HepG2 (cell line): ENCODE results near the gene FOXR1. TPM values are rescaled to one million over a fixed set of nuclear protein-coding genes. Genes with fewer than 3 reads are reported as not detected.

Experiments used
- CENPX ChIP-seq: sonication (generic); formaldehyde crosslinking; IDR thresholded peaks from 2 replicates; pipeline ENCODE4 v1.9.0; 2021; ENCODE audit warnings: mild to moderate bottlenecking, missing genetic modification reagents, moderate library complexity
- CREM ChIP-seq, 2 experiments: sonication (generic) in 1 of 2; formaldehyde crosslinking in 1 of 2; IDR thresholded peaks; 2 replicates each; pipeline versions ENCODE4 v1.4.0 to v1.6.1; 2016 to 2020; ENCODE audit warnings: antibody characterized with exemption in 1 of 2, mild to moderate bottlenecking in 1 of 2, missing genetic modification reagents in 1 of 2
- DR1 ChIP-seq: sonication (generic); formaldehyde crosslinking; IDR thresholded peaks from 2 replicates; pipeline ENCODE4 v1.8.0; 2021; ENCODE audit warnings: mild to moderate bottlenecking, missing genetic modification reagents, inconsistent platforms
- ELF3 ChIP-seq: IDR thresholded peaks from 2 replicates; pipeline ENCODE4 v1.6.1; 2016; ENCODE audit warnings: missing genetic modification reagents, missing compliant biosample characterization
- KMT2A ChIP-seq: sonication (generic); formaldehyde crosslinking; IDR thresholded peaks from 2 replicates; pipeline ENCODE4 v1.4.0; 2020; ENCODE audit warnings: missing genetic modification reagents
- MXI1 ChIP-seq: IDR thresholded peaks from 3 replicates; pipeline ENCODE4 v1.6.1; 2012; ENCODE audit warnings: low read depth, low read length, inconsistent platforms, borderline replicate concordance
- NCOA2 ChIP-seq: sonication (generic); formaldehyde crosslinking; IDR thresholded peaks from 2 replicates; pipeline ENCODE4 v1.8.0; 2022; ENCODE audit warnings: inconsistent platforms
- PATZ1 ChIP-seq: sonication (generic); formaldehyde crosslinking; IDR thresholded peaks from 2 replicates; pipeline ENCODE4 v1.4.0; 2020; ENCODE audit warnings: missing genetic modification reagents
- POLR2AphosphoS2 ChIP-seq: IDR thresholded peaks from 2 replicates; pipeline ENCODE4 v1.6.1; 2011; ENCODE audit warnings: low read depth, low read length, improper control_type of control experiment
- POLR2AphosphoS5 ChIP-seq: IDR thresholded peaks from 2 replicates; pipeline ENCODE4 v1.6.1; 2012; ENCODE audit warnings: low read depth, low read length
- PRMT3 ChIP-seq: sonication (generic); formaldehyde crosslinking; IDR thresholded peaks from 2 replicates; pipeline ENCODE4 v1.8.1; 2022; ENCODE audit warnings: low read depth, mild to moderate bottlenecking, moderate library complexity, missing genetic modification reagents, borderline replicate concordance
- RAD51 ChIP-seq: fragments of 450-650 bp; IDR thresholded peaks from 2 replicates; pipeline ENCODE4 v1.6.1; 2016; ENCODE audit warnings: borderline replicate concordance
- RBAK ChIP-seq: sonication (generic); formaldehyde crosslinking; IDR thresholded peaks from 2 replicates; pipeline ENCODE4 v1.5.1; 2020; ENCODE audit warnings: mild to moderate bottlenecking, missing genetic modification reagents
- RFXAP ChIP-seq: sonication (generic); formaldehyde crosslinking; IDR thresholded peaks from 2 replicates; pipeline ENCODE4 v1.4.0; 2020; ENCODE audit warnings: missing genetic modification reagents, borderline replicate concordance
- RNF2 ChIP-seq: fragments of 450-650 bp; conservative IDR thresholded peaks from 2 replicates; pipeline ENCODE4 v1.6.1; 2016; ENCODE audit warnings: low read depth
- SIN3A ChIP-seq: IDR thresholded peaks from 2 replicates; pipeline ENCODE4 v1.6.1; 2011; ENCODE audit warnings: low read depth, mild to moderate bottlenecking, control low read depth, low read length, borderline replicate concordance
- SIX1 ChIP-seq: sonication (generic); formaldehyde crosslinking; IDR thresholded peaks from 2 replicates; pipeline ENCODE4 v1.4.0; 2020; ENCODE audit warnings: missing genetic modification reagents, borderline replicate concordance
- SOX6 ChIP-seq, 2 experiments: fragments of 450-650 bp in 1 of 2; sonication (generic) in 1 of 2; formaldehyde crosslinking in 1 of 2; IDR thresholded peaks; 2 replicates each; pipeline versions ENCODE4 v1.4.0 to v1.6.1; 2017 to 2020; ENCODE audit warnings: antibody characterized with exemption in 1 of 2, mild to moderate bottlenecking in 1 of 2, missing genetic modification reagents in 1 of 2
- TP53 ChIP-seq: sonication (generic); formaldehyde crosslinking; conservative IDR thresholded peaks from 2 replicates; pipeline ENCODE4 v1.4.0; 2020; ENCODE audit warnings: missing genetic modification reagents
- ZFP36 ChIP-seq: fragments of 150-350 bp; IDR thresholded peaks from 2 replicates; pipeline ENCODE4 v1.6.1; 2018; ENCODE audit warnings: borderline replicate concordance, low read length, low read depth; ENCODE audit not compliant: partially characterized antibody
- ZNF530 ChIP-seq: sonication (generic); formaldehyde crosslinking; IDR thresholded peaks from 2 replicates; pipeline ENCODE4 v1.5.0; 2020; ENCODE audit warnings: low read depth, mild to moderate bottlenecking, missing genetic modification reagents
- ZNF556 ChIP-seq: sonication (generic); formaldehyde crosslinking; IDR thresholded peaks from 2 replicates; pipeline ENCODE4 v1.4.0; 2020; ENCODE audit warnings: mild to moderate bottlenecking, missing genetic modification reagents, borderline replicate concordance
- ZNF562 ChIP-seq: sonication (generic); formaldehyde crosslinking; IDR thresholded peaks from 2 replicates; pipeline ENCODE4 v1.8.0; 2022; ENCODE audit warnings: missing genetic modification reagents, borderline replicate concordance
- ZNF607 ChIP-seq: sonication (generic); formaldehyde crosslinking; IDR thresholded peaks from 2 replicates; pipeline ENCODE4 v1.5.1; 2020; ENCODE audit warnings: missing genetic modification reagents, mild to moderate bottlenecking, borderline replicate concordance
- ZNF616 ChIP-seq: sonication (generic); formaldehyde crosslinking; IDR thresholded peaks from 2 replicates; pipeline ENCODE4 v1.5.0; 2020; ENCODE audit warnings: low read depth, mild to moderate bottlenecking, missing genetic modification reagents
- ZNF709 ChIP-seq: sonication (generic); formaldehyde crosslinking; IDR thresholded peaks from 2 replicates; pipeline ENCODE4 v1.5.0; 2020; ENCODE audit warnings: mild to moderate bottlenecking, missing genetic modification reagents
- ZSCAN12 ChIP-seq: sonication (generic); formaldehyde crosslinking; IDR thresholded peaks from 2 replicates; pipeline ENCODE4 v1.9.0; 2021; ENCODE audit warnings: mild to moderate bottlenecking, missing genetic modification reagents
- polyA plus RNA-seq, 8 experiments: library from polyadenylated mRNA; depleted of rRNA in 3 of 8; stranded (reverse) in 7 of 8; unstranded in 1 of 8; fragments of >200 nt; fragmentation: Illumina TruSeq in 4 of 8; extraction: Trizol in 4 of 8; gene quantifications; 2 replicates each; pipeline versions ENCODE4 v1.2.1 to v1.2.3, GENCODE V29; 2011 to 2016; ENCODE audit warnings: low read depth in 4 of 8, missing spikeins in 1 of 8, mixed read lengths in 1 of 8; ENCODE audit not compliant: insufficient read depth in 1 of 8
- total RNA-seq, 5 experiments: library from RNA; depleted of rRNA; stranded (reverse); fragments of >200 nt; fragmentation: Illumina TruSeq; extraction: Trizol; gene quantifications; 2 replicates each; pipeline ENCODE4 v1.2.3, GENCODE V29; 2016; ENCODE audit warnings: low read depth in 1 of 5
- TF ChIP-seq, protein P1 (sequence below): sonication (generic); formaldehyde crosslinking; IDR thresholded peaks from 2 replicates; pipeline ENCODE4 v1.4.0; 2020; ENCODE audit warnings: missing genetic modification reagents, borderline replicate concordance

Gene FOXR1
- total and polyA plus RNA-seq, 2 of the 13 experiments (the other 11 are each of a cell fraction or from before 2014, with no cell fraction given): not detected

- TF ChIP-seq POLR2AphosphoS2: no peak
- no peak for TF ChIP-seq SOX6 (IDR thresholded peaks at IDR 0.05)
- TF ChIP-seq SOX6 (CRISPR knock-in tag; IDR thresholded peaks at IDR 0.05): peak; percentile 8; the same call in 1 of the 2 replicates
- no peak for TF ChIP-seq ZNF562 (CRISPR knock-in tag)
- no peak for TF ChIP-seq MXI1
- no peak for TF ChIP-seq SIX1
- TF ChIP-seq RAD51: no peak
- TF ChIP-seq ZNF616 (CRISPR knock-in tag): no peak
- no peak; the same call in 1 of the 2 replicates for TF ChIP-seq KMT2A (CRISPR knock-in tag)
- TF ChIP-seq POLR2AphosphoS5: no peak
- TF ChIP-seq ZFP36: no peak
- TF ChIP-seq ZSCAN12: no peak
- TF ChIP-seq CREM (IDR thresholded peaks at IDR 0.05): no peak
- no peak for TF ChIP-seq CREM (CRISPR knock-in tag; IDR thresholded peaks at IDR 0.05)
- no peak for TF ChIP-seq PRMT3 (CRISPR knock-in tag)
- TF ChIP-seq DR1 (CRISPR knock-in tag): 0 out of 2 replicates have a peak, but pooled peaks have one; percentile 47
- TF ChIP-seq NCOA2 (CRISPR knock-in tag): no peak
- no peak for TF ChIP-seq ZNF607 (CRISPR knock-in tag)
- TF ChIP-seq TP53: no peak
- TF ChIP-seq, protein P1, sequence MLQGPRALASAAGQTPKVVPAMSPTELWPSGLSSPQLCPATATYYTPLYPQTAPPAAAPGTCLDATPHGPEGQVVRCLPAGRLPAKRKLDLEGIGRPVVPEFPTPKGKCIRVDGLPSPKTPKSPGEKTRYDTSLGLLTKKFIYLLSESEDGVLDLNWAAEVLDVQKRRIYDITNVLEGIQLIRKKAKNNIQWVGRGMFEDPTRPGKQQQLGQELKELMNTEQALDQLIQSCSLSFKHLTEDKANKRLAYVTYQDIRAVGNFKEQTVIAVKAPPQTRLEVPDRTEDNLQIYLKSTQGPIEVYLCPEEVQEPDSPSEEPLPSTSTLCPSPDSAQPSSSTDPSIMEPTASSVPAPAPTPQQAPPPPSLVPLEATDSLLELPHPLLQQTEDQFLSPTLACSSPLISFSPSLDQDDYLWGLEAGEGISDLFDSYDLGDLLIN: no peak
- no peak for TF ChIP-seq ZNF556 (CRISPR knock-in tag)
- TF ChIP-seq RNF2: no peak
- TF ChIP-seq PATZ1 (CRISPR knock-in tag): peak; percentile 64; the same call in 1 of the 2 replicates
- peak; percentile 90; the same call in 1 of the 2 replicates for TF ChIP-seq SIN3A
- no peak for TF ChIP-seq ELF3 (CRISPR knock-in tag)
- TF ChIP-seq CENPX (CRISPR knock-in tag): no peak
- TF ChIP-seq ZNF709 (CRISPR knock-in tag): no peak
- TF ChIP-seq RFXAP (CRISPR knock-in tag): no peak
- no peak for TF ChIP-seq RBAK
- no peak for TF ChIP-seq ZNF530 (CRISPR knock-in tag)
Observed at GRCh38 chr11:118924591-118925585, 46.7 kb upstream of the FOXR1 start (continued).
